ENCODE results near the gene NR5A1. TPM values are rescaled to one million over a fixed set of nuclear protein-coding genes. Genes with fewer than 3 reads are reported as not detected.

Gene NR5A1
- 0.06 to 0.13 TPM (median 0.10 TPM) in 4 of 5 replicates, not detected in the other for total RNA-seq (2022; extraction: Qiagen RNA extraction; ENCODE audit: low read depth)

DNA sequence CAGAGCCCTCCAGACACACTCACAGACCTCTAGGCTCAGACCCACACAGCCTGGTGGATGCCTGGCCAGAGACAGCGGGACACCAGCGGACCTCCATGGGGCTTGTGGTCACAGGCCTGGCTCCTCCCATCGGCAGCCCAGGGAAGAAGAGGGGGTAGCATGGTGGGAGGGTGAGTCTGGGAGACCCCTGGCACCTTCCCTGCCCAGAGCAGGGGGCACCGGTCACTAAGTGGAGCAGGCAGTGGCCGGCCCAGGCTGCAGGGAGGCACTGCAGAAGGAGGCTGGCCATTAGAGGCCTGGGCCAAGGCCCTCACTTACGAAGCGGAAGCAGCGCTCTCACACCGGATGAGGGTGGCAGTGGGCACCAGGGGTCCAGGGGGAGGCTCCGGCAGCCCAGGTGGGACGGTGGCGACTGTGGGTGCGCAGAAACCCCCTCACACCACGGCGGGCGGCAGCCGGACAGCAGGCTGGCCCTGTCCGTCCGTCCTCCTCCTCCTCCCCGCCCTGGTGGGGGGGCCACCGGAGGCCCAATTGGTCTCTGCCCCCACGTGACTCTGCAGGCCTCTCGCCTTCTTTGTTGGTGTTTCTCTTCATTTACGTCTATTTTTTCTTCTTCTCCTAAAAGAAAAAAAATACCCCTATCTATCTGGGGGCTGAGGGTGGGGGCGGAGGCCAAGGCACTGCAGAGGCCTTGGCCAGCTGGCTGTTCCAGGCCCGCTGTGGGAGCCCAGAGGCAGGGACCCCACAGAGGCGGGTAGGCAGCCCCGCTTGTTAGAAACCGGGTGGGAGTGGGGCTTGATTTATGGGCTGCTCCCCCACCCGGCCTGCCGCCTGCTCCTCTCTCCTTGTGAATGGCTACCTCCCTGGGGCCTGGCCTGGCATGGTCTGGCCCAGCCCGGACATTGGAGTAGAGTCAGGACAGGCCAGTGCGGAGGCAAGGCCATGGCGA lies at the start of gene NR5A1:
Gene NR5A1 (minus strand): TSS at position 469 of the 949 bp plus-strand sequence. CDS start 4,004 bp downstream, outside the sequence.

DNA sequence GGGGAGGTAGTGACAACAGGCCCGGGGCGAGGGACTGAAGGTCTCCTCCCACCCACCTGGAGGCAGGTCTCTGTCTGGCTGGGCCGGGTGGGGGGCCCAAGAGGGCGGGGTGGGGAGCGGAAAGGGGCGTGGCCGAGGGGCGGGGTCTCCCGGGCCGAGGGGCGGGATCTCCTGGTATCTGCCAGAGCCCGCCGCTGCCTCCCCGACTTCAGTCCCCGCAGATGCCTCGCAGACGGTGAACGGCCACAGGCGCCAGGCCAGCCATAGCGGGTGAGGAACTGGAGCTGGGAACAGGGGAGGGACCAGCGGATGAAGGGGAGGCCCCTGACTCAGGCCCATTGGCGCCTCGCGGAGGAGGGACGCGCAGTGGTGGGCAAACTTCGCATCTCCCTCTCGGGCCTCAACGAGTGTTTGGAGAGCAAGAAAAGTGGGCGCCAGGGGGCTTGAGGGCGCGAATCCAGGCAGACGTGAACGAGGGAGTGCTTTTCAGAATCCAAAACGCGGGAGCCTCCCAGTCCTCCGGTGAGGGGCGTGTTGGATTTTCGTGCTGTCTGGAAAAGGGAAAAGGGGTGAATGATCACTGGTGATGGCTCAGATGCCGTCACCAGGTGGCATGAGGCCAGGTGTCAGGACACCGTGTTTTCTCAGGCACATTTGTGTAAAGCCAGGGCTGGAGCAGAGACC lies 56.8 kb downstream of the NR5A1 start, which contains the start of gene ADGRD2:
Gene ADGRD2 (plus strand): TSS at position 211 of the 684 bp plus-strand sequence. CDS start 1,216 bp downstream, outside the sequence.

Other genes with a start within 250 kb of the NR5A1 start
- 61.7 to 82.3 TPM (median 76.3 TPM) in 5 replicates for gene NEK6, start 249.4 kb downstream of the NR5A1 start, total RNA-seq (2022; extraction: Qiagen RNA extraction; ENCODE audit: low read depth)
- 311 to 354 TPM (median 328 TPM) in 5 replicates for gene PSMB7, start 92.0 kb downstream of the NR5A1 start, total RNA-seq (2022; extraction: Qiagen RNA extraction; ENCODE audit: low read depth)
- not detected in 5 replicates for gene ADGRD2, start 56.9 kb downstream of the NR5A1 start, total RNA-seq (2022; extraction: Qiagen RNA extraction; ENCODE audit: low read depth)